ENCODE data around the gene RPUSD2.
"Not testable (repeated sequence)": the region's sequence is repeated elsewhere in the genome, so short reads cannot be mapped to it uniquely, and the experiment has no call there.

- TF ChIP-seq, protein P1, sequence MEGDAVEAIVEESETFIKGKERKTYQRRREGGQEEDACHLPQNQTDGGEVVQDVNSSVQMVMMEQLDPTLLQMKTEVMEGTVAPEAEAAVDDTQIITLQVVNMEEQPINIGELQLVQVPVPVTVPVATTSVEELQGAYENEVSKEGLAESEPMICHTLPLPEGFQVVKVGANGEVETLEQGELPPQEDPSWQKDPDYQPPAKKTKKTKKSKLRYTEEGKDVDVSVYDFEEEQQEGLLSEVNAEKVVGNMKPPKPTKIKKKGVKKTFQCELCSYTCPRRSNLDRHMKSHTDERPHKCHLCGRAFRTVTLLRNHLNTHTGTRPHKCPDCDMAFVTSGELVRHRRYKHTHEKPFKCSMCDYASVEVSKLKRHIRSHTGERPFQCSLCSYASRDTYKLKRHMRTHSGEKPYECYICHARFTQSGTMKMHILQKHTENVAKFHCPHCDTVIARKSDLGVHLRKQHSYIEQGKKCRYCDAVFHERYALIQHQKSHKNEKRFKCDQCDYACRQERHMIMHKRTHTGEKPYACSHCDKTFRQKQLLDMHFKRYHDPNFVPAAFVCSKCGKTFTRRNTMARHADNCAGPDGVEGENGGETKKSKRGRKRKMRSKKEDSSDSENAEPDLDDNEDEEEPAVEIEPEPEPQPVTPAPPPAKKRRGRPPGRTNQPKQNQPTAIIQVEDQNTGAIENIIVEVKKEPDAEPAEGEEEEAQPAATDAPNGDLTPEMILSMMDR (IDR thresholded peaks at IDR 0.05; ENCODE audit: low read length), result not testable (repeated sequence)
- not testable (repeated sequence) for TF ChIP-seq EZH2 (IDR thresholded peaks at IDR 0.05; ENCODE audit: borderline replicate concordance, low read length)
These were observed 7.8 kb downstream of the RPUSD2 start for GRCh38 chr15:40576914-40577313.

Data from OCI-LY1 (cell line).